H1 (cell line): Measurements from ENCODE around the gene CARD11. TPM values are rescaled to one million over a fixed set of nuclear protein-coding genes. Genes with fewer than 3 reads are reported as not detected.
"Not testable (repeated sequence)": the region's sequence is repeated elsewhere in the genome, so short reads cannot be mapped to it uniquely, and the experiment has no call there.

ENCODE experiments used
- CTCF ChIA-PET: fragments of 300-600 bp; sonication (Branson Sonifier 250); formaldehyde crosslinking; loops from one replicate; lab custom pipeline; 2021; ENCODE audit not compliant: partially characterized antibody; lab: Charles Lee
- POLR2A ChIA-PET: fragments of 300-600 bp; sonication (Branson Sonifier 250); formaldehyde crosslinking; loops from one replicate; lab custom pipeline; 2021; ENCODE audit warnings: inconsistent platforms; ENCODE audit not compliant: partially characterized antibody; lab: Charles Lee
- DNase-seq, 2 experiments: peaks; one replicate each; pipeline versions ENCODE4 v3.0.0 to v3.0.0-alpha.2; 2010 to 2022; ENCODE audit warnings: low spot score in 2 of 2, low read depth in 1 of 2, mixed read lengths in 1 of 2
- FAIRE-seq: peaks from 2 replicates; lab custom pipeline; 2011; peaks lifted over from hg19 to GRCh38; lab: Jason Lieb, UNC
- H2AFZ ChIP-seq: 2 replicates; pipeline ENCODE4 v1.8.1; 2012; ENCODE audit warnings: low read length, inconsistent platforms
- H2AK5ac ChIP-seq: 2 replicates; pipeline ENCODE4 v1.6.1; 2013; ENCODE audit warnings: low read depth, low read length
- H2BK120ac ChIP-seq: replicated peaks from 2 replicates; pipeline ENCODE3; 2013; ENCODE audit warnings: low read depth, low read length, inconsistent platforms
- H2BK12ac ChIP-seq: 2 replicates; pipeline ENCODE4 v1.6.1; 2013; ENCODE audit warnings: low read depth, low read length
- H2BK15ac ChIP-seq: 2 replicates; pipeline ENCODE4 v1.6.1; 2013; ENCODE audit warnings: low read length
- H2BK20ac ChIP-seq: 2 replicates; pipeline ENCODE4 v1.6.1; 2013; ENCODE audit warnings: low read length
- H2BK5ac ChIP-seq: 2 replicates; pipeline ENCODE4 v1.6.1; 2013; ENCODE audit warnings: low read depth, low read length
- H3K14ac ChIP-seq: 2 replicates; pipeline ENCODE4 v1.6.1; 2013; ENCODE audit warnings: inconsistent platforms; ENCODE audit not compliant: insufficient read length
- H3K18ac ChIP-seq: 2 replicates; pipeline ENCODE4 v1.6.1; 2013; ENCODE audit warnings: low read length; ENCODE audit errors: extremely low read depth
- H3K23ac ChIP-seq: 2 replicates; pipeline ENCODE4 v1.6.1; 2013; ENCODE audit warnings: inconsistent platforms; ENCODE audit not compliant: insufficient read length
- H3K23me2 ChIP-seq: 2 replicates; pipeline ENCODE4 v1.6.1; 2013; ENCODE audit warnings: low read depth, low read length
- H3K27ac ChIP-seq: 2 replicates; pipeline ENCODE4 v1.6.1; 2011; ENCODE audit warnings: low read depth, low read length, inconsistent platforms
- H3K27me3 ChIP-seq, 4 experiments: replicated peaks in 1 of 4; 1 replicate in 1 of 4; 2 replicates in 3 of 4; pipeline versions ENCODE4 v1.6.1 to v1.8.1; 2011 to 2013; ENCODE audit warnings: low read length in 3 of 4, mild to moderate bottlenecking in 3 of 4, inconsistent platforms in 2 of 4, mixed read lengths in 2 of 4, moderate library complexity in 1 of 4; ENCODE audit not compliant: control insufficient read depth in 3 of 4, insufficient read depth in 3 of 4; ENCODE audit errors: extremely low read depth in 1 of 4
- H3K36me3 ChIP-seq, 4 experiments: 2 replicates each; pipeline versions ENCODE4 v1.6.1 to v1.8.1; 2011 to 2013; ENCODE audit warnings: mild to moderate bottlenecking in 4 of 4, low read length in 3 of 4, moderate library complexity in 2 of 4, control low read depth in 1 of 4, inconsistent platforms in 1 of 4; ENCODE audit not compliant: insufficient read depth in 4 of 4, control insufficient read depth in 2 of 4
- H3K4ac ChIP-seq: replicated peaks from 2 replicates; pipeline ENCODE3; 2013; ENCODE audit warnings: low read length, low read depth, mixed read lengths, inconsistent platforms; ENCODE audit not compliant: insufficient read length
- H3K4me1 ChIP-seq, 4 experiments: replicated peaks in 1 of 4; 1 replicate in 1 of 4; 2 replicates in 3 of 4; pipeline versions ENCODE4 v1.6.1 to v1.8.1; 2011 to 2013; ENCODE audit warnings: low read length in 3 of 4, inconsistent platforms in 2 of 4, mixed read lengths in 1 of 4; ENCODE audit not compliant: insufficient read depth in 4 of 4, control insufficient read depth in 3 of 4
- H3K4me2 ChIP-seq, 2 experiments: 2 replicates each; pipeline versions ENCODE4 v1.6.1 to v1.8.1; 2011 to 2013; ENCODE audit warnings: low read depth in 2 of 2, low read length in 2 of 2, control low read depth in 1 of 2, inconsistent platforms in 1 of 2, mild to moderate bottlenecking in 1 of 2; ENCODE audit not compliant: insufficient read depth in 1 of 2
- H3K4me3 ChIP-seq, 4 experiments: fragments of 200-600, 300-600 bp in 1 of 4; sonication (generic), shearing (Covaris generic), sonication (Bioruptor Twin) in 1 of 4; 2 replicates each; pipeline versions ENCODE4 v1.5.1 to v1.8.1; 2011 to 2016; ENCODE audit warnings: low read length in 4 of 4, low read depth in 3 of 4, control low read depth in 2 of 4, inconsistent platforms in 2 of 4, mild to moderate bottlenecking in 2 of 4, mixed read lengths in 1 of 4, moderate library complexity in 1 of 4; ENCODE audit not compliant: insufficient read depth in 2 of 4; ENCODE audit errors: extremely low read depth in 1 of 4
- H3K56ac ChIP-seq: replicated peaks from 2 replicates; pipeline ENCODE3; 2013; ENCODE audit warnings: low read depth, mild to moderate bottlenecking, mixed read lengths, low read length, inconsistent platforms; ENCODE audit not compliant: insufficient read length
- H3K79me1 ChIP-seq: 2 replicates; pipeline ENCODE4 v1.6.1; 2013; ENCODE audit warnings: low read depth, low read length, control low read depth
- H3K79me2 ChIP-seq, 2 experiments: 2 replicates each; pipeline versions ENCODE4 v1.6.1 to v1.8.1; 2012 to 2013; ENCODE audit warnings: low read length in 2 of 2, mild to moderate bottlenecking in 2 of 2, inconsistent platforms in 1 of 2; ENCODE audit not compliant: insufficient read depth in 2 of 2, control insufficient read depth in 1 of 2
- H3K9ac ChIP-seq, 4 experiments: replicated peaks in 1 of 4; 1 replicate in 1 of 4; 2 replicates in 3 of 4; pipeline versions ENCODE4 v1.6.1 to v1.8.1; 2011 to 2013; ENCODE audit warnings: low read depth in 3 of 4, low read length in 3 of 4, control low read depth in 2 of 4, mild to moderate bottlenecking in 2 of 4, moderate library complexity in 2 of 4, inconsistent platforms in 1 of 4; ENCODE audit errors: extremely low read depth in 1 of 4
- H3K9me3 ChIP-seq, 2 experiments: 2 replicates each; pipeline versions ENCODE4 v1.6.1 to v1.8.1; 2012 to 2013; ENCODE audit warnings: mild to moderate bottlenecking in 2 of 2, moderate library complexity in 2 of 2, control low read depth in 1 of 2, inconsistent platforms in 1 of 2, low read depth in 1 of 2, low read length in 1 of 2, mixed read lengths in 1 of 2; ENCODE audit not compliant: insufficient read depth in 2 of 2
- H4K20me1 ChIP-seq, 2 experiments: replicated peaks in 1 of 2; 2 replicates each; pipeline versions ENCODE3 to v1.8.1; 2011 to 2013; ENCODE audit warnings: inconsistent platforms in 2 of 2, low read length in 2 of 2, mild to moderate bottlenecking in 1 of 2; ENCODE audit not compliant: insufficient read depth in 2 of 2, control insufficient read depth in 1 of 2
- H4K5ac ChIP-seq: 2 replicates; pipeline ENCODE4 v1.6.1; 2013; ENCODE audit warnings: low read length, low read depth, mixed read lengths, inconsistent platforms; ENCODE audit not compliant: insufficient read length
- H4K8ac ChIP-seq: 2 replicates; pipeline ENCODE4 v1.8.0; 2013; ENCODE audit warnings: mild to moderate bottlenecking, moderate library complexity, low read length, inconsistent platforms; ENCODE audit not compliant: insufficient read depth; ENCODE audit errors: extremely low read depth
- H4K91ac ChIP-seq: replicated peaks from 2 replicates; pipeline ENCODE3; 2013; ENCODE audit warnings: low read length, mixed read lengths, inconsistent platforms; ENCODE audit not compliant: insufficient read length
- WGBS, 2 experiments: shearing (Covaris generic) in 1 of 2; methylation state at CpG; one replicate each; pipeline versions ENCODE4 v1.1.6 to v1.1.7; 2013 to 2015; ENCODE audit warnings: low lambda C conversion rate in 2 of 2, mixed read lengths in 2 of 2, inconsistent platforms in 1 of 2, low coverage in 1 of 2, missing lambda C conversion rate in 1 of 2; ENCODE audit not compliant: insufficient replicate concordance in 2 of 2, insufficient coverage in 1 of 2, insufficient read length in 1 of 2; ENCODE audit errors: extremely low coverage in 1 of 2, missing lambda C conversion rate in 1 of 2; 5-methylcytosine and 5-hydroxymethylcytosine counted together
- polyA plus RNA-seq, 7 experiments: library from polyadenylated mRNA; depleted of rRNA in 3 of 7; stranded (reverse) in 5 of 7; unstranded in 2 of 7; fragments of >200 nt in 5 of 7; fragments of 200-250 nt in 2 of 7; gene quantifications; 1 replicate in 5 of 7; 2 replicates in 1 of 7; 4 replicates in 1 of 7; pipeline versions ENCODE4 v1.2.1 to v1.2.3, GENCODE V29; 2011 to 2013; ENCODE audit warnings: missing spikeins in 2 of 7, mixed read lengths in 2 of 7
- total RNA-seq: library from RNA; stranded (reverse); fragmentation: NEBNext Ultra II Directional; extraction: Animal tissue kit (Norgen Biotek cat#: 25700); gene quantifications from 2 replicates; pipeline ENCODE4 v1.2.1, GENCODE V29; 2021

Gene CARD11
- total and polyA plus RNA-seq, 2 of the 8 experiments (the other 6 are each of a cell fraction or from before 2014, with no cell fraction given), result 12.6 to 29.8 TPM

DNA sequence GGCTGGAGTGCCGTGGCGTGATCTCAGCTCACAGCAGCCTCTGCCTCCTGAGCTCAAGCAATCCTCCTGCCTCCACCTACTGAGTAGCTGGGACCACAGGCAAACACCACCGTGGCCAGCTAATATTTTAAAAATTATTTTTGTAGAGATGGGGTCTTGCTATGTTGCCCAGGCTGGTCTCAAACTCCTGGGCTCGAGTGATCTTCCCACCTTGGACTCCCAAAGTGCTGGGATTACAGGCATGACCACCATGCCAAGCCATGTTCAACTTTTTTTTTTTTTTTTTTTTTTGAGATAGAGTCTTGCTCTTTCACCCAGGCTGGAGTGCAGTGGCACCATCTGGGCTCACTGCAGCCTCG, 86.3 kb downstream of the CARD11 start:
- not testable (repeated sequence) for H3K23ac ChIP-seq

More for the DNA sequence above, 86.3 kb downstream of the CARD11 start:
- H2AK5ac ChIP-seq, H2BK15ac ChIP-seq, H4K5ac ChIP-seq, H3K27me3 ChIP-seq, H4K8ac ChIP-seq, H3K4ac ChIP-seq, H2BK20ac ChIP-seq, H3K9ac ChIP-seq, FAIRE-seq, H2BK12ac ChIP-seq, H3K18ac ChIP-seq, H3K14ac ChIP-seq, H3K9me3 ChIP-seq, H3K56ac ChIP-seq, H3K4me1 ChIP-seq, DNase-seq, H3K36me3 ChIP-seq, H3K79me2 ChIP-seq, H3K4me3 ChIP-seq, H3K27ac ChIP-seq, H3K4me2 ChIP-seq, H3K79me1 ChIP-seq, H4K91ac ChIP-seq, H2AFZ ChIP-seq, H2BK5ac ChIP-seq, H4K20me1 ChIP-seq, H3K23me2 ChIP-seq, POLR2A ChIA-PET, H2BK120ac ChIP-seq: not testable (repeated sequence)
- WGBS, 2 experiments, result 91% methylated on average over 5 of the region's 5 CpGs; no CpG with 5 or more reads in 1 of the 2 experiments
- CTCF ChIA-PET, result interaction anchor here (0.6 to 1.3 kb wide), 3 partner anchors 36 to 62 kb away, joined by 3 to 4 read pairs (median 3); no protein-coding TSS in a partner anchor
